HG02840 (cell line): ENCODE measurements around the gene MTR.
"Not testable (repeated sequence)": the region's sequence is repeated elsewhere in the genome, so short reads cannot be mapped to it uniquely, and the experiment has no call there.

ENCODE experiments used
- ATAC-seq: cut with Tn5 transposase; IDR thresholded peaks from one replicate; pipeline ENCODE4 v1.9.1; 2021; ENCODE audit warnings: mild to moderate bottlenecking, moderate library complexity, moderate number of reproducible peaks; ENCODE audit not compliant: unreplicated experiment, low FRiP score

The MTR gene

DNA sequence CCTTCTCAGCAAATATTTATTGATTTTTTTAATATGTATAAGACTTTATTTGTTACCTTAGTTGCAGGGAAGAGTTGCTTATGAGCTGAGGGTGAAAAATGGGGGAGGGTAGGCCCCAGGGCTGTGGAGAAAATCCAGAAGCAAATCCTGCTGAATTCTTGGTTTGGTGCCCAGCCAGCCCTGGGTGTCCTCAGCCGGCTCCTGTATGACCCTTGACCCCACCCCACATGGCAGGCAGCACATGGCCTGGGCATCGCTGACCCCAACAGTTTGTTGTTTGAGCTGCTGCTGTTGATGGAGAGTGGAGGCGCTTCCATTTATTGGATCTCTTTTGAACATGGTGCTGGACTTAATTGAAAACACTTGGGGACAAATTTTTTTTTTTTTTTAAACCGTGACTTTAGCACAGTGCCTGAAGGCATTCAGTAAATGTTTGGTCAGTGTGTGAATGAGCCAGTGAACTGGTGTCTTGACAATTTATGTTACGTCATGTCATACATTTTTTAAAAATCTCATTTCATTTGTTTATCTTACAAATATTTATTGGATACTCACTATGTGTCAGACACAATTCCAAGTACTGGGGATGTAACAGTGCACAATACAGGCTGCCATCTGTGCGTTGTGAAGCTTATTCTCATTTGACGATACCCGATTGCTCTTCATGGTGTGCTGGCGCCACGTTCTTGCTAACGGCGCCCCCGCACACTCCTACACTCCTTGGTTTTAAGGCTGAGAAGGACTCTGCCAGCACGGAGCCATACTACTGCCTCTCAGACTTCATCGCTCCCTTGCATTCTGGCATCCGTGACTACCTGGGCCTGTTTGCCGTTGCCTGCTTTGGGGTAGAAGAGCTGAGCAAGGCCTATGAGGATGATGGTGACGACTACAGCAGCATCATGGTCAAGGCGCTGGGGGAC, 98.8 kb downstream of the MTR start:
- ATAC-seq: no peak

DNA sequence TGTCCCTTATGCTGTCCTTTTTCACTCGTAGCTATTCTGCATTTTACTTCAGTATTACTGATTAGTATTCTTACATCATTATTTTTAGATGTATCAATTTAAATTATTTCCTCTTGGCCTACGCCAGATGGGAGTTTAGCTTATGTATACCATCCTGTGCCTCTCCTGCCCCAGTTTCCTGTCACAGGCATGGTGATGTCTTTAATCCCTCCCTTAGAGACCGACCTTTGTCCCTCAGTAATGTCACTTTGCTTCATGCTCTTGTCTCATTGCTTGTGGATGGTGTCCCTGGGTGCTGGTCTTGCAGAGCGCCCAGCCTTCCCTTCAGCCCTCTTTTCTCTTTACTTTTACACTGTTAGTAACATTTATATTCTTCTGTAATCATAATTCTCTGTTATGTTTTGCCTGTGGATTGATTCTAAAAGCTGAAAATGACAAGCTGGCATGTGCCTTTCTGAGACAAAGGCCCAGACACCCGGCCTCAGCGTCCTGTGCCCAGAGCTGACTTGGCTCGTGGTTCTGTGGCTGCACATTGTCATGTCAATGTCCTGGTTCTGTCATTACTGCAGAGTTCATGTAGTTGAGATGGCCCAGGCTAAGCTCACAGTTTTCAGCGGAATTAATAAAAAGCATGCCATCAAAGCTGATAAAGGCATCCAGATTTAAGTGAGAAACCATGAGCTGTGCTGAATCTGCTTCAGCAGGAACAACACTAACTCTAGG, 100.7 kb downstream of the MTR start:
- no peak for ATAC-seq

DNA sequence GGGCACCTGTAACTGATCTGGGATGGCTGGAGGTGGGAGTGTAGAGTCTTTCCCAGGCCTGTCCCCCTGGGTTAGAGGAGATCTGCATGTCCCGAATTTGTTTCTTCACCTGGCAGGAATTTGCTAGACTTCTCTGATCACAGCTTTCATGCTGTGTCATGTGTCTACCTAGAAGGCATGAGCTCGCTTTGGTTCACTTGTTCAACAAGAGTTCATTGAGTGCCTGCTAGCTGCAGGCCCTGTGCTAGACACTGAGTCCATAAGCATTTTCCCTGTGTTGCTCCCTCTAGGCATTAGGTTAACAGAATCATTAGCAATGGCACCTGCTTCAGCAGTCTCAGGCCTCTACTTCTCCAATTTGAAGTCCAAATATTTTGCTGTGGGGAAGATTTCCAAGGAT, 101.6 kb downstream of the MTR start:
- no peak for ATAC-seq

DNA sequence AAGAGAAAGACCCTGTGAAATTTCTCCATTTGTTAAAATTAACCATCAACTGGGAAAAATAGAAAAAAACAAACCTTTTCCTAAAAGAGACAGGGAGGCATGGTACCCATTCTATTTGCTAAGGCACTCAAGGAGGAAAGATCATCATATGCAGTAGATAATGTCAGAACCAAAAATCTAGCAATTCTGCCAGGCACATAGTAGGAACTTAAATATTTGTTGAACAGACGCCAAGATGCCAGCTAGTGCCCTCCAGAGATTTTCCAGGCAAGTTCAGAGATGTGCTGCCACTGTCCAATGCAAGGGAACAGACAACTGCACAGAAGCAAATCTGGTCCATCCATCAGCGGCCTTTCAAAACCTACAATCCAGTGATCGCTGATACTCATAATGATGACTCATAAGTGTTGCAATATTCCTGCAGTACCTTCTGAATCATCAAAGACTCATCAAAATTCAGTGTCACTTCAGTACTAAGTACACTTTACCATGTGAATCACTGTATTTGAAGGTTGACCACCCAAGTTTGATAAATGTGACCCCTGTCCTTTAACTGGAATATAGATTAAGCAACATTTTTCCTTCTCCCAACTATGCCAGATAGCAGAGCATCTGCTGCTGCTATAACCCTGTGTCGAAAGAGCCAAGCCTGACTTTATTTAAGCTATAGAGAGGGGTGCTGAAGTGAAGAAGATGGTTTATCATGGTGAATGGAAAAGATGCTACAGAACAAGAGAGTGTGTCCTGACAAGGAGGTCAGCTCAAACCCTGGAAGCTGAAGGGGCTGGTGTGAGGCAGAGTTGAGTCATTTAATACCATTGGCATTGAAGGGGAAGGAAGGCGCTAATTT, 110.0 kb downstream of the MTR start:
- ATAC-seq: no peak

DNA sequence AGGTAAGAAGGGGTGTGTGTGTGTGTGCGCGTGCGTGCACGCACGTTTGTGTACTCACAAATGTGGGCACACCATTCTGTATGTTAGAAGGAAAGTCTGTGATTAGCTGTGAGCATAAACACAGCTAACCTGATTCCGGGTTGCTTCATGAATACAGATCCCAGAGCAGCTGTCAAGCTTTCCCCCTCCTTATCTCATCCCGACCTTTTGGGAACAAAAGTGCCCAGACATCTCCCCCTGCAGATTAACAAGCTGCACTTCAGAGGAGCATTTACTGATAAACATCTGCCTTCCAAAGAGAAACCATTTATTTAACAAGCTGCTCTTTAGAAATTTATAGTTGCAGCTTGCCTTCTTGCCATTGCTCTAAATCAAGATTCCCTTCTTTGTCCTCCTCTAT, 112.1 kb downstream of the MTR start:
- ATAC-seq: no peak

DNA sequence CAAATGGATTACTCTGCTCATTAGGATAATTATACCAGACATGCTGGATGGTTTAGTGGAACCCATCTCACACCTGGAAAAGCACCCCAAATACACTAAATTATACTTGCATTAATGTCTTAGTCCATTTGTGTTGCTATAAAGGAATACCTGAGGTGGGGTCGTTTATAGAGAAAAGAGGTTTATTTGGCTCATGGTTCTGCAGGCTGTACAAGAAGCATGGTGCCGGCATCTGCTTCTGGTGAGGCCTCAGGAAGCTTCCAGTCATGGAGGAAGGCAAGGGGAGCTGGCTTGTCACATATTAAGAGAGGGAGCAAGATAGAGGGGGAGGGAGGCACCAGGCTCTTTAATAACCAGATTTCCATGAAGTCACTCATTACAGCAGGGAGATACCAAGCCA, 113.6 kb downstream of the MTR start:
- no peak for ATAC-seq

DNA sequence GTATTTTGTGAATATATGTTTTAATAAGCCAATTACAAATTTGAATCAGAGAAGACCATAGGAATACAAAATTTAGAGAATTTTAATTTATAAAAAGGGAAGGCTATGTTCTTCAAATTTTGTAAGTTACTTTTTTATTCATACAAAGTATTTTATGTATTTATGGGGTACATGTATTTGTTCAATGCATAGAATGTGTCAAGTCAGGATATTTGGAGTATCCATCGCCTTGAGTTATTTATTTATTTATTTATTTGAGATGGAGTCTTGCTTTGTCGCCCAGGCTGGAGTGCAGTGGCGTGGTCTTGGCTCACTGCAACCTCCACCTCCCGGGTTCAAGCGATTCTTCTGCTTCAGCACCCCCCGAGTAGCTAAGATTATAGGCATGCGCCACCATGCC, 116.0 kb downstream of the MTR start:
- ATAC-seq: not testable (repeated sequence)

DNA sequence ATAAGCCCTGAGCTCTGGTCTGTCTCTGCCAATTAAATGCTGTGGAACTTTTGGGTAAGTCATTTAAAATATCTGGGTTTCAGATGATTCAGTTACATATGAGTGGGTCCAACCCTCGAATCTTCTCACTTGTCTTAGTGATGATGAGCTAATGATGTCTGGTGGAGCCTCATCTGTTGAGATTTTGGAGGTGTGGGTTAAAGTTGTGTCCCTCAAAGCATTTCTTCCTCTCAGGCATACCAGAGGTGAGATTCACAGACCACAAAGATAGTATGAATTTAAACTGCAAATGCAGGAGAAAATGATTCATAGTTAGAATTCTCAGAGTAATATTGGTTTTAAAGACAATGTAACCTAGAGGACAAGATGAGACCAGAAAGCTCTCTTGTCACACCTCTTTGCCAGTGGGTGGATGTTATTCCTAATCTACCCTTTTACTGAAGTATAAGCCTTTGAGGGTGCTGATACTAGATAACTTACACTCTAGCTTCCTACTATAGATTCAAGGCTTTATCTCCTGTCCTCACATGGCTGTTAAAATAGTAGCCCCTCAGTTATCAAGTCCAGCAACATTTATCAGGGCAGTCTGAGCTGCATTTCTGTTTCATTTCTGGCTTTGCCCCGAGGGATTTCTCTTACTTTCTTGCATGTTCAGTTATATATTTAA, 118.4 kb downstream of the MTR start:
- ATAC-seq: no peak

DNA sequence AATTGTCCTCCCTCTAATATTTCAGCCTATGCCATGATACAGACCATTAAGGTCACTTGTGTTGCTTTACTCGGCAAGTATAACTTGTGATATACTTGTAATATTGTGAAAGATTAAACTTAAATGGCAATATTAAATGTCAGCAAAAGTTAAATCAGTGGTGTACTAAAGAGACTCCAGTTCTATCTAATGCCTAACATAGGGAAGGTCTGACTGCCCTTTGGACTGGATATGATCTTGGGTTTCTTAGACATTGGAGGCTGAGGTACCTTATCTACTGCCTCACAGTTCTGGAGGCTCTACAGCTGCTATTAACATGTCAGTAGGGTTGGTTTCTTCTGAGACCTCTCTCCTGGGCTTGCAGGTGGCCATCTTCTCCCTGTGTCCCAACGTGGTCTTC, 119.3 kb downstream of the MTR start:
- ATAC-seq: no peak

DNA sequence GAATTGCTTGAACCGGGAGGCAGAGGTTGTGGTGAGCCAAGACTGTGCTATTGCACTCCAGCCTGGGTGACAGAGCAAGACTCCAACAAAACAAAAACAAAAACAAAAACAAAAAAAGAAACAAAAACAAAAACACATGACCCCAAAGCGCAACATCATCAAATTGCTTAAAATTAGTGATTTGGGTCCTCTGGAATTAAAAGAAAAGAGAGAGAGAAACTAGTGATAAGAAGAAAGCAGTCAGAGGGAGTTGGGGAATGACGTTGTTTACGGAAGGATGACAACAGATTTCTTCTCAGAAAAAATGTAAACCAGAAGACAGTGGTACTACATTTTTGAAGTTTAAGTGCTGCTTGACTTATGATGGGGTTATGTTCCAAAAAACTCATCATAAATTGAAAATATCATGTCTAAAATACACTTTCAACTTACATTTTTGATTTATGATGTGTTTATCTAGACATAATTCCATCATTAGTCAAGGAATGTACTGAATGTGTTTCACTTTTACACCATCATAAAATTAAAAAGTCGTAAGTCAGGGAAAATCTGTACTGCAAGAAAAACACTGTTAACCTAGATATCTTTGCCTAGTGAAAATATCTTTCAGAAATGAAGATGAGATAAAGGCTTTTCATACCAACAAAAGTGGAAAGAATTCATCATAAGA, 121.2 kb downstream of the MTR start:
- ATAC-seq: no peak

DNA sequence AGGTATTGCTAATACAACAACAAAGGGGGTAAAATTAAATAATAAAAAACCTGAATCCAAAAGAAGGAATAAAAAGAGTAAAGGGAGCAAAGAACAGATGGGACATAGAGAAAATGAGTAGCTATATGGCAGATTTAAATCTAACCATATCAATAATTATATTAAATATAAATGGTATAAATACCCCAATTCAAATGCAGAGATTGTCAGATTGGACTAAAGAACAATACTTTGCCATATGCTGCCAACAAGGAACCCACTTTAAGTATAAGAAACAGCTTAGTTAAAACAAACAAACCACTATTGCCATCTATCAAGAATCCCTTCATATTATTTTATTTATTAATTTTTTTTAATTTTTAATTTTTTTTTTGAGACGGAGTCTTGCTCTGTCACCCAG, 122.4 kb downstream of the MTR start:
- ATAC-seq: no peak

DNA sequence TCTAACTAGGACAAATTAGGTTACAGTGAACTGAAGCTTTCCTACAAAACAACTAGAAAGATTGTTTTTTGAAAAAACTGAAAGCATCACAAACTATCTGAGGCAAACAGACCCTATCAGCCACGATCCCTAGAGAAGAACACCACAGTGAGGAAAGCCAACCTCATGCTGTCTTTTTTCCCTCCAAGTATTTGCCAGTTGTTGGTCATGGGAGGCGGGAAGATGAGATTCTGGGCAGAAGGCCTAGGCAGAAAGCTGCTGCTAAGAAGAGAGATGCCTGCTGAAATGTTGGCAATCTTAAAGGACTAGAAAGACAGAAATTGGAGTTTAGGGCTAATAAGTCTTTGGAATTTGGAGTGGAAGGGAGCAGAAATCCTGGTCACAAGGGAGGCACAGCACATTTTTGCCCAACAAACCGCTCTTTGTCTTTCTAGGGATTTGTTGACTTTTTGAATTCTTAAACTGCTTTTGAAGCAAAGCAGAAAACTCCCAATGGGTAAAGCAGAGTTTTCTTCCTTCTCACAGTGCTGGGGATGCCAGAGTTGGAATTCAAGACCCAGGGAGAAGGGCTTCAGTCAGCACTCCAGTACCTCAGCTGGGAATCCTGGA, 125.3 kb downstream of the MTR start:
- no peak for ATAC-seq

DNA sequence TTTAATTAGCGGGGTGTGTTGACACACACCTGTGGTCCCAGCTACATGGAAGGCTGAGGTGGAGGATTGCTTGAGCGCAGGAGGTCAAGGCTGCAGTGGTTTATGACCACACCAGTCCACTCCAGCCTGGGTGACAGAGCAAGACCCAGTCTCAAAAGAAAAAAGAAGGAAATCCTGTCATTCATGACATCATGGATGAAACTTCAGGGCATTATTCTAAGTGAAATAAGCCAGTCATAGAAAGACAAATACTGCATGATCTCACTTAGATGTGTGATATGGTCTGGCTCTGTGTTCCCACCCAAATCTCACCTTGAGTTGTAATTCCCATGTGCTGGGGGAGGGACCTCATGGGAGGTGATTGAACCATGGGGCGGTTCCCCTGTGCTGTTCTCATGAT, 126.5 kb downstream of the MTR start:
- no peak for ATAC-seq

DNA sequence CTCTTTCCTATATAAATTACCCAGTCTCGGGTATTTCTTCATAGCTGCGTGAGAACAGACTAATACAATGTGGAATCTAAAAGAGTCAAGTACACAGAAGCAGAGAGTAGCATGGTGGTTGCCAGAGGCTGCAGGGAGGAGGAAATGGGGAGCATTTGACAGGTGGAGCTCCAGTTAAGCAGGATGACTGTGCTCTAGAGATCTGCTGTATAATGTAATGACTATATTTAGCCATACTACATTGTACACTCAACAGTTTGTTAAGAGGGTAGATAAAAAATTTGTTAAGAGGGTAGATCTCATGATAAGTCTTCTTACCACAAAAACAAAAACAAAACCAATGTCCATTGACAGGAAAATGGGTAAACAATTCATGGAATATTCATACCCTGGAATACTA, 127.1 kb downstream of the MTR start:
- no peak for ATAC-seq

DNA sequence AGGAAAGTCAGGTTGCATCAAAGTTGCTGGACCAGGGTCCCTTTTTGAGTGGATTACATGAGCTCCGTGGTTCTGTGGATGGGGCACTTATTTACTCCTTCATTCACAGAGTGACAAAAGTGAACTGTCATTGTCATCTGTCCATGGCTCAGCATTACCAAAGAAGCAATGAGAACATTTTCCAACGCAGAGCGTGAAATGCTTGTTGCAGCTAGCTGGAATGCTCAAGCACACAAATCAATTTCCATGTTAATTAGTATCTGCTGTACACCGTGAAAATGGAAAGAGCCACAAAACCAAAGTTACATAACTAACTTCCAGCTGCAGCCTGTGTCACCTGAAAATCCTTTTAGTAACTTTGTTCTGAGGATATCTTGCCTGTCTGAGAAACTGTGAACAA, 130.3 kb downstream of the MTR start:
- no peak for ATAC-seq

DNA sequence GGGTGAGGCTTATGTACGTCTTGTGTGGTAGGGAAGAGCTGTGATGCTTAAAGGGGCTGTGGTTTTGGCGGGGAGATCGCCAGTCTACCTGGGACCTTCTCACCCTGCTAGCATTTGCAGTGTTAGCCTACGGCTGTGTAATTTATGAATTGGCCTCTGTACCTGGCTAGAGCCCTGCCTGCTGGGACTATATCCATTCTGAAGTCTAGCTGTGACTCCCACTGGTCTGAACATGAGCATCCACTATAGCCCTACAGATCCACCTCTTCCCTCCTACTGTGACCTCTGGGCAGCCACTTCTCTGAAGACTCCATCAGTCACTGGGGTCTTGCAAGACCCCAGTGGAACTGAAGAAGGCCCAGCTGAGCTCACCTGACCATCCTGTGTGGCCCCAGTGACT, 135.4 kb downstream of the MTR start:
- no peak for ATAC-seq

DNA sequence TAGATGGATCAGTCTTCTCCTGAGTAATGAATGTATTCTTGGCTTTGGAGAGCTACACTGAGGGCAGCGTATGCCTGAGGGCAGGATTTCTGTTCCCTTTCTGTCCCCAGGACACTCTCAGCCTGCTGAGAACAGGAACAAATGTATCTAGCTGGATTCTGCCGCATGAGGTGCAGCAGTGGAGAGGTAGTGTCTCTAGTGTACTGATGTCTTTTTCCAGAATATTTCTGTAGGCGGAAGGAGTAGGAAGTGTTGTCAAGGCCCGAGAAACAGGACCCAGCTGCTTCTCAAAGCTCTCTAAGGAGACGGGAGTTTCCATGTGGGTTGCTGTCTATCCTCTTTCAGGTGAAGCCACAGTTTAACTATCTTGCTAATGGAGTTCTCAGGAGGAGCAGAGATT, 143.7 kb downstream of the MTR start:
- ATAC-seq: no peak

DNA sequence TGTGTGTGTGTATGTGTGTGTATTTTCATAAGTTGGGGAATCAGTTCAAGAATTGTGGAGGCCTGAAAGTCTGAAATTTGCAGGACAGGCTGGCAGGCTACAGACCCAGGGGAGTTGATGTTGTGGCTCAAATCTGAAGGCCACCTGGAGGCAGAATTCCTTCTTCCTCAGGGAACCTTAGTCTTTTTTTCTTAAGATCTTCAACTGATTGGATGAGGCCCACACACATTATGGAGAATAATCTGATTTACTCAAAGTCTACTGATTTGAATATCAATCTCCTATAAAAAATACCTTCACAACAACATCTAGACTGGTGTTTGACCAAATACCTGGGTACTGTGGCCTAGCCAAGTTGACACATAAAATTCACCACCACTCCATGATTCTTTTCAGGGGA, 147.3 kb downstream of the MTR start:
- ATAC-seq: no peak

DNA sequence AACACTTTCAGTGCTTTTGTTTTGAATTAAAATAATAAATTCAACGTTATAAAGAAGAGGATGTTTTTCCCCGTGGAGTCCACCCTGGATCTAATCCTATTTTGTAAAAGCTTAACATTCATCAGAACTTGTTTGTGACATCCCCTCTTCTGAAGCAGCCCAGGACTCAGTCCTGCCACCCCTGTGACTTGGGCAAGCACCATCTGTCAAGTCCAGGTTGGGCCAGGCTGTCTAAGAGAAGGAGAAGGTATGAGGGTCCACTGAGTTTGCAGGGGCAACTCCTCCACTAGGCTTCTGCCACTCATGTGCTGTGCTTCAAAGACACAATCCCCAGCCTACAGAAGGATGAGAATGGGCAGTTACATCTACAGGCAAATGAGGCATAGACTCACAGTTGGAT, 149.5 kb downstream of the MTR start:
- ATAC-seq: no peak

DNA sequence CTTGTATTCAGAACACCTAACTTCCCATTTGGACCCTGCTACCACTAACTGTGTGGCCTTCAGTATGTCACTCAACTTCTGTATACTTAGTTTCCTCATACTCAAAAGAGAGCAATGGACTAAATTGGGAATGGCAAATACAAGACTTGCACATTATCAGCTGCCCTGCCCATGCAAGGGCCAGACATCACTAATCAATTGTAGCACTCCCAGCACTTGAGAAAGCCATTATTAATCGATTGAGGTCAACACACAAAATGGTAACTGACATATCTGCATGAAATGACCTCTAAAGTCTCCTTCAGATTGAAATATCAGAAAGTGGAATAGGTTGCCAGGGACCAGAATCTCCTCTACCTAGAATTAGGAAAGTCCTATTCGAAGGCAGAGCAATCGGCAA, 149.9 kb downstream of the MTR start:
- ATAC-seq: no peak
